Hematopoietic multipotent progenitor cell treated with erythropoietin and hydrocortisone succinate and interleukin-3 and kit ligand, for 15 days (in vitro differentiated cells): ENCODE results near the gene ITPR1.
"Not testable (repeated sequence)": the region's sequence is repeated elsewhere in the genome, so short reads cannot be mapped to it uniquely, and the experiment has no call there.

Experiments used
- DNase-seq: peaks from one replicate; pipeline ENCODE4 v3.0.0-alpha.2; 2015; ENCODE audit warnings: low spot score

ITPR1 gene

DNA sequence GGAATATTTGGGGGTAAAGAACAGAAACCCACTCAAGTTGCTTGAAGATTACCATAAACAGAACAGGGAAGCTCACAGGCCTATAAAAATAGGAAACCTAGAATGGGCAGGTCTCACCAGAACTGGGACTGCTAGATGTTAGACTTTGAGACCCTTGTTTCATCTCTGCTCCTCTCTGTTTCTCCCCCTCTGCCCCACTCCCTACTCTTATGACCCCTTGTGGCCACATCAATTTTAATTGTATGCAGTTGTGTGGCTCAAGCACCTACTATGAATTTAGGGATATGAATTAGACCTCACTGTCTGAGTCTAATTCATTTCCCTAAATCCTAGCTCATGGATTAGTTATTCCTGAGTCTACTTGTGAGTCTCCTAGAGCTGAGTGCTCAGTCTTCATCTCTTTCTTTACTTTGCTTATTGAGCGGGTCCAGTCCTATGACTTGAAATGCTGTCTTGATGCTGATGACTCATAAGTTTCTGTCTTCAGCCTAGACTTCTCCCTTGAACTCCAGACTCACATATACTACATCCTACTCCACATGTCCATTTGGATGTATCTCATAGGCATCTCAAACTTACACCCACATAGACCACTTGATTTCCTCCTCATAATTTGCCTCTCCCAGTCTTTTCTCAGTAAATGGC lies 78.7 kb downstream of the ITPR1 start:
- DNase-seq: peak; percentile 17

DNA sequence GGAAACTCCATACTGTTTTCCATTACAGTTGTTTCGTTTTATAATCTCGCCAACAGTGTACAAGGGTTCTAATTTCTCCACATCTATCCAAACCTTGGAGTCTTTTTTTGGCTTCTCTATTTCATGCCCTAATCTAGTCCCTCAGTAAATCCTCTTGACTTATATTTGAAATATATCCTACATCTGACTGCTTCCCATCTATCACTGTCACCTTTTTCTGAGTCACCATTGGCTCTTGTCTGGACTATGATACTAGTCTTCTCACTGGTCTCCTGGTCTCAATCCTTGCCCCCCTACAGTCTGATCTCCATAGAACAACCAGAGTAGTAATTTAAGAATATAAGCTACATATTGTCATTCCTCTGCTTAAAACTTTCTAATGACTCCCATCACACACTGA lies 80.0 kb downstream of the ITPR1 start:
- no peak for DNase-seq

DNA sequence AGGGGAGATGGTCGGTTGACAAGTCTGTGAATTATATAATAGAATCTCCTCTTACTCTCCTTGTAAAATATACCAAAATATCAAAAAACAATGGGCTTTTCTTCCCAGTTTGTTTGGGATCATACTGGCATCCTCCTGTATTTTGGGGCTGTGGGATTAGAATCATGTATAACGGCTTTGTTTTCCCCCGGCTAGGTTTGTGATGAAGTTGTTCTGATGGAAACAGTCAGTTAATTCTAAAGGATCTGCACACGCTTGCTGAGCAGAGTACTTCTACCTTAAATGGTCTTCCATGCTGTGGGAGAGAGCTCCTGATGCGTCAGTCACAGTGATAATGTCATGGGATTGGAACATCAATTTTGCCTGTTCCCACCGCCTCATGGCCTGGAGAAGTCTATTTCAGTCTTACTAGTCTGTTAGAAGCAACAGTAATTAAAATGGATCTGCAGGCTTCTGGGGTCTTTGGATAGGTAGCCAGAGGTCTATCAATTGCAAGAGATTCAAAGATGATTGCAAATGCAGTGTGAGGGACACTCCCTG lies 81.3 kb downstream of the ITPR1 start:
- DNase-seq: no peak

DNA sequence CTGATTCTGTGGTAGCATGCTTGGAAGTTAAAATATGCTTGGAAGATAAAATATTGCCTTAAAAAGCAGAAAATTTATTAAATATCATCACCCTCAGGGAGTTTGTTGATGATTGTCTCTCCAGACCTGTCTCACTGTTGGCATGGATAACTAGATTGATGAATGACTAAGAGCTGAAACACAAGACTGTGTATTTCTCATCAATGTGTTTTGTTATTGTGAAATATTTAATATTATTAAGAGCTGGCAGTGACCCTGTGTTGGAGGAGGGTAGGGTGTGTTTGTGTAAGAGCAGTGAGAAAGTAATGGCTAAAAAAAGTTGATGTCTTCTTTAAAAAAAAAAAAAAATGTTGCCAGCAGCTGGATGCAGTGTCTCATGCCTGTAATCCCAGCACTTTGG lies 82.2 kb downstream of the ITPR1 start:
- no peak for DNase-seq

DNA sequence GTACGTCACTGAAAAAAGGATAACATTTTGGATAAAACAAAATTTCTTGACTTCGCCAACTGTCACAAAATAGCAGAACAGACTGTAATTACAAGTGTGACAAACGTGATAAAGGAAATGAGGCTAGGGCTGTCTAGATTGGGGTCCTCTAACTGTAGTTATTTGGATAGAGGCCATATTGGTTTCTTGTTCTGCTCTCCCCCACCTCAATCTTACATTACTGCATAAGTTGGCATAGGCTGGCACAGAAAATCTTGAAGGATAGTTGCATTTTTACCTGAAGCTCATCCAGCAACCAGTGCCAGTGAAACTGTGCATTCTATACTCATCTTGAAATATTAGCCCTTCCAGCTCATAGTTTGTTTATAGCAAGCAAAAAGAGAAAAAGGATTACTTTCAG lies 84.6 kb downstream of the ITPR1 start:
- no peak for DNase-seq

DNA sequence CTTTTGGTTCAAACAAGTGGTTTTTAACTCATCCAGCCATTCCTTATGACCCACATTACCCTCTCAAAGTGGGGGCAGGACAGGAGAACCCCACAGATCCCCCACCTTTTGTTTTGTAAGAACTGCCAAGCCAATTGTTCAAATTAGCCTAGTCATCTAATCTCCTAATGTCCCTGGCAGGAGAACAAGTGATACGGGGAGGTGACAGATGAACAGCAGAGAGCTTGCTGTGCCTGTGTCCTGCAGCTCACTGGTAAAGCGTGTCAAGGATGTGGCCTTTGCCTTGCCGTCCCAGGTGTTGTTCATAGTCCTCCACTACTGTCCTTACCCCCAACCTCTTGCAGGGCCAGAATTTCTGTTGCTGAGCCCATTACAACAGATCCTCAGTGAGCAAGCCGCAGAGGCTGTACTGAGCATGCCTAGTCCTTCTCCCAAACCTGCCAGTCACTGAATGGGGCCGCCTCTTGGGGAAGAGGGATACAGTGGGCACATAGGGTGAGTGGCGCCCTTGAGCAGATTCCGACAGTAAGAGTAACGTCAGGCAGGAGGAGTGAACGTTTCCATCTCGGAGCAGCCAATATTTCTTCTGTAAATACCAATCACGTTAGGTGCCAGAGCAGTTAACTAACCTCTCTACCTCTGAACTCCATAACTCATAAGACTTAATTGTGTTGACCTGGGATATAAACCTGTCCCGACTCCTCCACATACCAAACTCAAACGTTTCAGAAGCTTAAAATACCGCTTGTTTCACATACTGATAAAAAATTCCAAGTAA lies 87.4 kb downstream of the ITPR1 start:
- DNase-seq: no peak

DNA sequence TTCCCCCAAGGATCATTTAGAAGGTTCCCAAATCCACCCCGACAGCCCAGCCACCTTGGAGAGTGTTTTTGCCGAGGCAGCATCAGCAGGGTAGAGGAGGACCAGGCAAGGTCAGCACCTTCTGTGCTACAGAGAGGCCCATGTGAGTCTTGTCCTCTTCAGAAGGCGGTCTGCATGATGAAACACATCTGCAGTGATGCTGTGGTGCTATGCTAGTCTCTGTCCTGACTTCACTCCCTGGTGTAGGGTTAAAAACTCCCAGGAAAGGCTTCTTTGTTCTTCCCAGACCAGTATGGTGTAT lies 87.9 kb downstream of the ITPR1 start:
- DNase-seq: no peak

DNA sequence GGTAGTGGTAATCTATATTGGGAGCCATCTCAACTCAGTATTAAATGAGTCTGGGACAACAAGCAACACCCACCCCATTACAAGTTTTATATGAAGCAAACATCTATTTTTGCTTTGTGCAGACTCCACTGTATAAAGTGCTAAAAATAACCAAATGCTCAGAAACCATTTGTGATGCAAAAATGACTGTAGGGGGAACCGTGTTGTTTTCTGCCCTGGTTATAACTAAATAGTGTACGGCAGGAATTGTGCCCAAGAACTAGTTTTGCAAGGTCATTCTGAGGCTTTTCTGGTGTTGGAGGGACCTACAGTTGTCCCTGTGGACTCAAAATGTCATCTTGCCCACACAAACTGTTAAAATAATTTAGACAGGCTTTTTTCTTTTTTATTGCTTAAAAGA lies 88.3 kb downstream of the ITPR1 start:
- DNase-seq: no peak

DNA sequence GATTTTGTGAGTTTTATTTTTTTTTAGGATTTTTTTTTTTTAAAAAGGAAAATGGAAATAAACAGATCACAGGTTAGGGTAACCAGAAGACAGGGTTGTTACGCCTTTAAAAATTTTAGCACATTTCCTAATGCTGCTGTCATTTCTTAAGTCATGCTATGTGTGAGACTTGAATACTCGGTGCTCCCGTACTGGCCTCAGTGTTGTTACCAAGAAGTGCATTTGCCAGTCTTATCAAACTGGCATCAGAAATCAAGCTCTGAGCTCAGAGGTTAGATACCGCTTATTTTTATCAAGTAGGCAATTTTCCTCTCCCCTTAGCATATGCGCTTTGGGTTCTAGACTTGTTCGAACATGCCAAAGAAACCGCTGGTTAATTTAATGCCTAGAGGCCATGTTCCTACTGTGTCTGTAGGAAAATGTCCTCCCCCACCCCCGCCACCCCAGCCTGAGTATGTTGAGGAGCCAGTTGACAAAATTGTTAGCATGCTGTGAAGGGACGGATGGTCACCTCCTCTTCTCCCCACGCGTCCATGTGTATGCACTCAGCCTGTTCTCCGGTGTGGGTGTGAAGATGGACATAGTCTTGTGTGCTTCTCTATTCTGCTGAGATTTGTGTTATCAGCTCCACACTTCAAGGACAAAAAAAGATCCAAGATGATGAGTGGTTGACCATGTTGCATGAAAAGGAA lies 88.9 kb downstream of the ITPR1 start:
- no peak for DNase-seq

DNA sequence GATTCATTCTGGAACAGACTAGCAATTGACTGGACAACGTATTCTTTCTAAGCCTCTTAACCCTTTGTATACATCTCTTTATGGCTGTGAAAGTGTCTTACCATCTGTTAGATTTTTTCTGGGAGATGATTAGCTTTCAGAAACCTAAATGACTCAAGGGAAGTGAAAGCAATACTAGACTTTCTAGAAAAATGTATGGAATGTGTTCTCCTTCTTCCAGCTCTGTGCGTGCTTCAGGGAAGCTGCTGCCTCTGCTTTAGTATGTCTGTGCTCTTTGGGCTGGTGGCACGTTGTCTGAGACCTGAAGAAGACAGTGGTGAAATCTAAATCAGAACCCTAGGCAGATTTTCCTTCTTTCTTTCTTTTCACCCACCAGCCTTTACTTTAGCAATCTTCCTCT lies 89.5 kb downstream of the ITPR1 start:
- DNase-seq: no peak

DNA sequence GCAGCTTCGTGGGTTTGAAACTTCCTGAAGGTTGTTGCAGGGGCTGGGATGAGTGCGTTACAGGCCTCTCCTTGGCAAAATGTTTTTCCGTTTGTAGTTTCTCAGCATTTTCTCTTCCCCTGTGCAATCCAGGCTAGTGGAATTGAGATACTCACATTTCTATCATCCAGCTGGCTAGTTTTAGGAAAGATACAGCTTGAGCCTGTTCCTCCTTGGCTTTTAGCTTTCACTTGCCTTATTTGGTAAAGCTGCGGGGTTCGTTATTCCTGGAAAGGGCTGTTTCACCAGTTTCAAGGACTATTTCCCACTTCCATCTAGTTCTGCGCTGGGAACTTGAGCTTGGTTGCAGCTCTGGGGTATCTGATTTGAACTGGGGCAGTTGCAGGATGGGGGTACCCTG lies 90.3 kb downstream of the ITPR1 start:
- DNase-seq: no peak

DNA sequence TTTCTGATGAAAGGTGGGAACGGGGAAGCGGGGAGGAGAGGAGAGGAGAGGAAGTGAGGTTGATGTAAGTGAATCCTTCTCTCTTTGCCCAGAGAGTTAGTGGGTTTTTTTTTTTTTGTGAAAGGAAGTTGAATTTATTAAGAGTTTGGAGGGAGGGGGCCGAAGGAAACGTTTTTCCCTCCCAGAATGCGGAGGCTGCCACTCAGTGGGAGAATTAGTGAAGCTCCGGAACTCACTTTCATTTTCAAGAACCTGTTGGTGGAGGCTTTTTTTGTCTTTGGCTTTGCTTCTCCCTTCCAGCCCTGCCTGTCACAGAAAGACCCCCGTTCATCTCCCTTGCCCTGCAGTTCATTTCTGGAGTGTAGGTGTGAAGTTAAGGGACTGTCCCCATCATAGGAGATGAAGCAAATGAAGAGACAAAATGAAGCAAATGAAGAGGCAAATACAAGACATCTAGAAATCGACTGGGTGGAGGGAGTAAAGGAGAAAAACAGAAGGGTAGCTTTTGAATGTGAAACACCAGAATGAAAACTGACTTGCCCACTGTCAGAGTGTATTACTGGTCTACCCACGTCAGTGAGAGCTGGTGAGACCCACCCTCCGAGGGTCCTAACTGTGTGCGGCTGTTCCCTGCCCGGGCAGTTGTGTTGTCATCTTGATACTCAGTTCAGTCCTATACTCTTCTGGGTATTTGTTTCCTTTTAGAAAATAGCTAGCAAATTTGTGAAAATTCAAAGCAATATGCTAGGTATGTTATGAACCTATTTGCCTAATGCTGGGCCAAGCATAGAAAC lies 91.5 kb downstream of the ITPR1 start:
- DNase-seq: peak; percentile 33

DNA sequence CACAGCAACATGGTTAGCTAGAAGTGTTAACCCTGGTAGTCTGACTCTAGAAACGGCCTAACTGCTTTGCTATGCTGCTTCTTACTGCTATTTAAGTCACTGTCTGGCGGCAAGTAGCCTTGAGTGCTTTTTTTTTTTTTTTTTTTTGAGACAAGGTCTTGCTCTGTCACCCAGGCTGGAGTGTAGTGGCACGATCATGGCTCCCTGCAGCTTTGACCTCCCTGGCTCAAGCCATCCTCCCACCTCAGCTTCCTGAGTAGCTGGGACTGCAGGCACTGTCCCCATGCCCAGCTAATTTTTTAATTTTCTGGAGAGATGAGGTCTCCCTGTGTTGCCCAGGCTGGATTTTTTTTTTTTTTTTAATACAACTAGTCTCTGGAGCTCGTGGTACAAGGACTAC lies 93.2 kb downstream of the ITPR1 start:
- DNase-seq: no peak

DNA sequence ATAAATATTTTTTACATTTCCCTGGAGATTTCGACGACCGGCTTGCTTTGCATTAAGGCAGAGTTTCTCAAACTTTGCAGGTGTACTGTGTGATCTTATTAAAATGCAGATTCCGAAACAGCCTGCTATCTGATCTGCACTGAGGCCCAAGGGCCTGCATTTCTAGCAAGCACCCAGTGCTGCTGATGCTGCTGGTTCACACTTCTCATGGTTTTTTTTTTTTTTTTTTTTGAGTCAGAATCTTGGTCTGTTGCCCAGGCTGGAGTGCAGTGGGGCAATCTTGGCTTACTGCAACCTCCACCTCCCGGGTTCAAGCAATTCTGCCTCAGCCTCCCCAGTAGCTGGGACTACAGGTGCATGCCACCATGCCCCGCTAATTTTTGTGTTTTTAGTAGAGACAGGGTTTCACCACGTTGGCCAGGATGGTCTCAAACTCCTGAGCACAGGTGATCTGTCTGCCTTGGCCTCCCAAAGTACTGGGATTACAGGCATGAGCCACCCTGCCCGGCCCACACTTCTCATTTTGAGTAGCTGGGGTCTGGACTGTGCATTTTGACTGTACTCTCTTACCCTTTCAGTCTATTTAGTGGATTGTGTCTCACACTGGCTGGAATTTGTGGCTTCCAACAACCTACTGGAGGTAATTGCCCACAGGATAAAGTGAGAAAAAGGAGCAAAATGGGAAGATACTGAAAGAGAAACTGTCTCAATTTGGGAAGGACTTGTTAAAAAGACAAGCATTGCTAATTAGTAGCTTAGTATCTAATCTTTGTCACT lies 94.1 kb downstream of the ITPR1 start:
- no peak for DNase-seq

DNA sequence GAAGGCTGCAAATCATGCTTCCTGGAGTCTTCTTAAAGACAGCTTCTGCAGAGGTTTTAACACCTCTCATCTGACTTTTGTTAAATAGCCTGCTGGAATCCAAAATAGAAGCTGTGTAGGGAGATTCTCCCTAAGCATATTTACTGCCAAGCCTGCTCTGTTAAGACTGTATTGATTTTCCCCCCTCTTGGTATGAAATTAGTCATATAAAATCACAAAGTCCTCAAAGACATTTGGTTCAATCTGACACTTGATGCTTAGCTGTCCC lies 94.6 kb downstream of the ITPR1 start:
- no peak for DNase-seq

DNA sequence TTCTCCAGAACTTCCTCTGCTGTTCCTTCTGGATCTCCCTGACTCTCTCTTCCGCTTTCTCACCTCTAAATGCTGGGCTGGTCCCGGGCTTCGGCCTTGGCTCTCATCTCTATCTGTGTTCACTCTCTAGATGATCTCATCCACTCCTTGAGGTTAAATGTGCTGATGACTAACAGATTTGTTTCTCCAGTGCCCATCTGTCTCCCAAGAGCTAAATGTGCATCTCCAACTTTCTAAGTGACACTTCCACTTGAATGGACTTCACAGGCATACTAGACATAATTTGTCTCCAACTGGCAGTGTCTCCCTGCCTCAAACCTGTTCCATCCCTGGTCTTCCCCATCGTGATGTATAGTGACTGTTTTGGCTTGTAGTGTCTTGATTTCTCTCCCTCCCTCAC lies 95.3 kb downstream of the ITPR1 start:
- no peak for DNase-seq

DNA sequence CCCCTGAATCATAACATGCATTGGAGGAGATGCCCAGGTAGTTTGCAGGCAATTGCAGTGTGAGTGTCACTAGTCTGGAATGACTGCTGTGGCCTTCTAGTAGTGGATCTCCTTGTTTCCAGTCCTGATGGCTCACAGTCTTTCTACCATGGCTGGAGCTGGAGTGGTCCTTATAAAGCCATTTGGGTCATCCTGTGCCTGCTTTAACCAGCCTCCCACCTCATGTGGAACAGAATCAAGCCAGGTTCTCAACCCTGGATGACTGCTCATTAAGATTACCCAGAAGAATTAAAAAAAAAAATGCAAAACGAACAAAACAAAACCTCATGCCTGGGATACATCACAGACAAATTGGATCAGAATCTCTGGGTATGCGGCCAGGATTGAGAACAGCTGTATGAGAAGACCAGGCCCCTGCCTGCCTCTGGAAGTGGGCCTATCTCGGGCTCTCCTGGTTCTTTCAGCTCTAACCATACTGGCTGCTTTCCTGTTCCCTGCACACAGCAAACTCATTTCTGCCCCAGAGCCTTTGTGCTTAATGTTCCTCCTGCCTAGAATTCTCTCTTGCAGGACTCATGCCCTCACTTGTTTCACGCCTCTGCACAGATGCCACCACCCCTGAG lies 96.4 kb downstream of the ITPR1 start:
- DNase-seq: no peak

DNA sequence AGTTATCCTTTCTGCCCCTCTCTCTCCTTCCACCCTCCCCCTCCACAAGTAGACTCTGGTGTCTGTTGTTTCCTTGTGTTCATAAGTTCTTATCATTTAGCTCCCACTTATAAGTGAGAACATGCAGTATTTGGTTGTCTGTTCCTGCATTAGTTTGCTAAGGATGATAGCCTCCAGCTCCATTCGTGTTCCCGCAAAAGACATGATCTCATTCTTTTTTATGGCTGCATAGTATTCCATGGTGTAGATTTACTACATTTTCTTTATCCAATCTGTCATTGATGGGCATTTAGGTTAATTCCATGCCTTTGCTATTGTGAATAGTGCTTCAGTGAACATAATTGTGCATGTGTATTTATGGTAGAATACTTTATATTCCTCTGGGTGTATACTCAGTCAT lies 97.7 kb downstream of the ITPR1 start:
- not testable (repeated sequence) for DNase-seq

DNA sequence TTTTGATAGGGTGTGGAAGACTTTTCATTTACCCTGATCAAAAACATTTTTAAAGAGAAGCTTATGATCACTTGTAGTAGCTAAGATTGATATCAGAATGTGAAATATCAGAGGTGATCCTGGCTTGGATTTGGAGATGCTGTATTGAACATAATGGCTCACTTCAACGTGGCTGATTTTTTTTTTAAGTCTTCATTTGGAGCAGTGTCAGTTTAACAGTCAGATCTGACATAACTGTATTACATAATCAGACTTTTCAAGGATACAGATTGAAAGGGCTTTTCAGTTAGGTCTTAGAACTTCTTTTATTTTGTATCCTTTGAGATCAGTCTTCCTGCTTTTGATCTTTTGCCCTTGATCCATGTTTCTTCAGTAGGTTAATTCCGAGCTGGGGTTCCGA lies 98.5 kb downstream of the ITPR1 start:
- no peak for DNase-seq

DNA sequence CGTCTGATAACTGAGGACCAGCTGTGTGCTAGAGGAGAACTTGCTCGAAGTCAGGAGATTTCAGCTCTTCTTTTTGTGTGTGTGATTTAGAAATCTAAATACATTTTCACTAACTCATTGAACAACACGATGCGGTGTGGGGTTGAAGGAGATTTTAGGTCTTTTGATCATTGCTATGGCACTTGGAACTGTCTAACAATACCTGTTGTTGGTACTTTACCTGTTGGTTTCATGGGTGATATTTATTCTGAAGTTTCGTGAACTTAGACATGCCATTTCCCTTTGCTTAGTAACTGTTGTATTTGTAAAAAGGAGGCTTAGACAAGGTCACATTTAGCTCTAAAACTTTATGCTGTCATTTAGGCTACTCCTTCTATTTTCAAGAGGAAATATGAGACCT lies 99.9 kb downstream of the ITPR1 start:
- DNase-seq: no peak

DNA sequence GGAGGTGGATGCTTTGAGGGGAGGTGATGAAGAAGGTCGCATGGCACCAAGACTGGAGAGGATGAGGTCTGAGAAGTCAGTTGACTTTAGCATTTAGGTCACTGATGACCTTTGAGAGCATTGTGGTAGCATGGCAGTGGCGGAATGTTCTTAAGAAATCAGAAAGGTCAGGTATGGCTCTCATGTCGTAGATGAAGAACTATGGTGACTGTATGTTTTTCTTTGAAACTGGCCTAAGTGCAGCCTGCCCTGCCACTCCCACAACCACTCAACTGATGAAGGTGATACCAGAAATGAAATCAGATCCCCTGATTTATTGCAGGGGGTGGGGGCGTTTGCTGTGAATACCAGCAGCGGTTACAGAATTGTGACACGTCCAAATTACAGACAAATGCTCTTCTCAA lies 102.6 kb downstream of the ITPR1 start:
- no peak for DNase-seq

DNA sequence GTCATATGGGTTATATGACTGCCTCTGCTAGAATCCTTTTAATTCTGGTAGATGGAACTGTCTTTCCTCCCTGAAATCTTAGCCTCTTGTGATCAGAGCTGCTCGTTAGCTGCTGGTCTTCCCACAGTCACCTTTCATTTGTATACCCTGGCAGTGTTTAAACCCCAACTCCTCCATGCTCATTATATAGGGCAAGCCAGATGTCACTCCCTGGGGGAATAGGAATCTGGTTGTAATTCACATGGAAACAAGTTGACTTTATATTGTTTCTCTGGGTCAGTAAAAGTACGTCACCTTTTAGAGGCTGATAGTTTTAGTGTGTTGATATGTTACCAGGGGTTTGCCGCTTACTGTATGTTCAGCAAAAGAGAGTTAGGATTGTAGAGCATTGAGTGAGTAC lies 103.5 kb downstream of the ITPR1 start:
- no peak for DNase-seq
